HEK293T (cell line): Measurements from ENCODE around the gene RPS19BP1.

Experiments
- CTCF ChIA-PET: fragments of 350-600 bp; formaldehyde crosslinking; extraction: SDS; loops from one replicate; lab custom pipeline; 2021; ENCODE audit warnings: antibody characterized with exemption, inconsistent platforms; lab: Yijun Ruan, JAX
- POLR2A ChIA-PET: fragments of 350-600 bp; formaldehyde crosslinking; extraction: SDS; loops from one replicate; lab custom pipeline; 2020; ENCODE audit warnings: antibody characterized with exemption, inconsistent platforms; lab: Yijun Ruan, JAX
- DNase-seq: peaks from one replicate; pipeline ENCODE4 v3.0.0; 2012; ENCODE audit warnings: mixed read lengths; ENCODE audit errors: extremely low spot score
- ARNT ChIP-seq: fragments of 450-650 bp; IDR thresholded peaks from 2 replicates; pipeline ENCODE4 v1.6.1; 2017; ENCODE audit warnings: mild to moderate bottlenecking
- BHLHE40 ChIP-seq: fragments of 450-650 bp; IDR thresholded peaks from 2 replicates; pipeline ENCODE4 v1.6.1; 2016; ENCODE audit warnings: mild to moderate bottlenecking, moderate library complexity, borderline replicate concordance
- CTBP1 ChIP-seq: fragments of 450-650 bp; IDR thresholded peaks from 2 replicates; pipeline ENCODE4 v1.6.1; 2016; ENCODE audit warnings: borderline replicate concordance
- ELF4 ChIP-seq: fragments of 450-650 bp; IDR thresholded peaks from 2 replicates; pipeline ENCODE4 v1.6.1; 2017; ENCODE audit warnings: antibody characterized with exemption
- FOXA1 ChIP-seq: fragments of 450-650 bp; IDR thresholded peaks from 2 replicates; pipeline ENCODE4 v1.6.1; 2016; ENCODE audit warnings: mild to moderate bottlenecking
- FOXK2 ChIP-seq: fragments of 450-650 bp; IDR thresholded peaks from 2 replicates; pipeline ENCODE4 v1.6.1; 2016; ENCODE audit warnings: mild to moderate bottlenecking
- FOXM1 ChIP-seq: fragments of 450-650 bp; IDR thresholded peaks from 2 replicates; pipeline ENCODE4 v1.6.1; 2017; ENCODE audit warnings: mild to moderate bottlenecking, borderline replicate concordance
- HDGF ChIP-seq: fragments of 450-650 bp; IDR thresholded peaks from 2 replicates; pipeline ENCODE4 v1.6.1; 2017; ENCODE audit warnings: antibody characterized with exemption, borderline replicate concordance
- L3MBTL2 ChIP-seq: fragments of 450-650 bp; conservative IDR thresholded peaks from 2 replicates; pipeline ENCODE4 v1.6.1; 2016; ENCODE audit warnings: mild to moderate bottlenecking
- LEF1 ChIP-seq: fragments of 450-650 bp; IDR thresholded peaks from 2 replicates; pipeline ENCODE4 v1.6.1; 2017; ENCODE audit warnings: mild to moderate bottlenecking, borderline replicate concordance
- NFRKB ChIP-seq: fragments of 450-650 bp; IDR thresholded peaks from 2 replicates; pipeline ENCODE4 v1.6.1; 2016; ENCODE audit warnings: mild to moderate bottlenecking, moderate library complexity
- SP1 ChIP-seq: fragments of 450-650 bp; IDR thresholded peaks from 2 replicates; pipeline ENCODE4 v1.6.1; 2017
- SUZ12 ChIP-seq: fragments of 450-650 bp; IDR thresholded peaks from 2 replicates; pipeline ENCODE4 v1.6.1; 2016; ENCODE audit warnings: mild to moderate bottlenecking
- TARDBP ChIP-seq: fragments of 450-650 bp; IDR thresholded peaks from 2 replicates; pipeline ENCODE4 v1.6.1; 2016
- ZNF384 ChIP-seq: fragments of 450-650 bp; IDR thresholded peaks from 2 replicates; pipeline ENCODE4 v1.6.1; 2016
- TF ChIP-seq, protein P1 (sequence below): fragments of 450-650 bp; IDR thresholded peaks from 2 replicates; pipeline ENCODE4 v1.6.1; 2016

RPS19BP1 gene, protein sequence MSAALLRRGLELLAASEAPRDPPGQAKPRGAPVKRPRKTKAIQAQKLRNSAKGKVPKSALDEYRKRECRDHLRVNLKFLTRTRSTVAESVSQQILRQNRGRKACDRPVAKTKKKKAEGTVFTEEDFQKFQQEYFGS

DNA sequence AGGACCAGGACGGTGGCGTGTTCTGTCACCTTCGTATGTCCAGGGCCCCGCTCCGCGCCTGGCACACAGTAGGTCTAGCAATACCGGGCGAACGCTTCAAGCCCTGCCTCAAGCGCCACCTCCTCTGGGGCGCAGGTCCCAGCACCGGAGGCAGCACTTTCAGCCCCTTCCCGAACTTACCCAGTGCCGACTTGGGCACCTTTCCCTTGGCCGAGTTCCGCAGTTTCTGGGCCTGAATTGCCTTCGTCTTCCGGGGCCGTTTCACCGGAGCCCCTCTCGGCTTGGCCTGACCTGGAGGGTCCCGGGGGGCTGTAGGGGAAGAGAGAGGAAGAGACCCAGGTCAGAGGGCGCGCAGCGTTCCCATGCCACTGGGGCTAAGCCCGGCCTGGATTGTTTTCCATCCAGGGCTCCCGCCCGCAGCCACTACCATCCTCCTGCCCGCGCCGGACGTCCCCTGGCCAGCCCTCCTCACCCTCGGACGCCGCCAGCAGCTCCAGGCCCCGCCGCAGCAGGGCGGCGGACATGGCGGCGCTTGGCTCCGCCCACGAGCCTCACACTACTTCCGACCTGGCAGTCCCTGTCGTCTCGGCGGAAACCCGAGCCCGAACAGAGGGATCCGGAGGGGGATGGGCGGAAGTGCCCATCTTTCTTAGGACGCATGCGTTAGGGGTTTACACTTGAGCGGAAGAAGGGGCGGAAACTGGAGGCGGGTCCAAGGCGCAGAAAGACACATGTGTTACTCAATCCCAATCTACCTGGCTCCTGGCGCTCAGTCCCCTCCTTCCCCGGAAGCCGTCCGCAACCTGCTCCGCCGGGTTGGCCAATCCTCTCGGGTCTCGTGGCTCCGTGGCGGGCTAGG is at the start of gene RPS19BP1:
RPS19BP1 (minus strand) TSS at position 534 of the 859 bp plus-strand sequence; CDS start at position 524, 10 bp downstream.
- POLR2A ChIA-PET, result interaction anchor here (1.0 to 10.2 kb wide), 8 partner anchors 9 to 512 kb away, joined by 3 to 100 read pairs (median 6); partner anchors contain the start of genes ATF4, MIEF1, RPL3 and SYNGR1

DNA sequence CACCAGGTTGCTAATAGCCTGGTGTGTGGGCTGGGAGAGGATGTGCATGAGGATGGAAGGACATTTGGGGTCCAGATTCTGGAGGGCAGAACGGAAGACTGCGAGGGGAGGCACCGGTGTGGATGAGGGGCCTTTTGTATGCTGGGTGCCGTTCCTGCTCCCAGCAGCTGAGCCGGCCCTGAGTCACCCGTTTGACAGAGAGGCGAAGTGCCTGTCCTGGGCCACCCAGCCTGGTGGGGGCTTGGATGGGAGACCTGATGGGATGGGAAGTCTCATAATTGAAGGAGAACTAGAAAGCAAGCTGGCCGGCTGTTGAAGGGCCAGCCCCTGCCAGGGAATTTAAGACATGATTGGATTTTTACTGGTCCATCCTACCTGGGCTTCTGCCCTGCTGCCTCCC is 48.8 kb upstream of the RPS19BP1 start:
- DNase-seq, result no peak
- CTCF ChIA-PET, result no interaction called here
- no peak for TF ChIP-seq ARNT
- no peak for TF ChIP-seq BHLHE40
- no peak for TF ChIP-seq TARDBP
- no peak for TF ChIP-seq SP1
- TF ChIP-seq FOXM1, result no peak
- TF ChIP-seq FOXK2, result no peak
- TF ChIP-seq, protein P1, sequence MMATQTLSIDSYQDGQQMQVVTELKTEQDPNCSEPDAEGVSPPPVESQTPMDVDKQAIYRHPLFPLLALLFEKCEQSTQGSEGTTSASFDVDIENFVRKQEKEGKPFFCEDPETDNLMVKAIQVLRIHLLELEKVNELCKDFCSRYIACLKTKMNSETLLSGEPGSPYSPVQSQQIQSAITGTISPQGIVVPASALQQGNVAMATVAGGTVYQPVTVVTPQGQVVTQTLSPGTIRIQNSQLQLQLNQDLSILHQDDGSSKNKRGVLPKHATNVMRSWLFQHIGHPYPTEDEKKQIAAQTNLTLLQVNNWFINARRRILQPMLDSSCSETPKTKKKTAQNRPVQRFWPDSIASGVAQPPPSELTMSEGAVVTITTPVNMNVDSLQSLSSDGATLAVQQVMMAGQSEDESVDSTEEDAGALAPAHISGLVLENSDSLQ, result no peak
- TF ChIP-seq CTBP1, result no peak
- no peak for TF ChIP-seq ZNF384
- TF ChIP-seq FOXA1, result no peak
- TF ChIP-seq ELF4, result no peak
- no peak for TF ChIP-seq HDGF
- no peak for TF ChIP-seq NFRKB
- no peak for TF ChIP-seq L3MBTL2
- no peak for TF ChIP-seq SUZ12
- POLR2A ChIA-PET, result no interaction called here

More for the DNA sequence above, at the start of gene RPS19BP1:
- peak; percentile 96 for DNase-seq
- TF ChIP-seq ELF4, result peak; percentile 84
- no peak for TF ChIP-seq ARNT
- TF ChIP-seq FOXM1, result no peak
- TF ChIP-seq SP1, result no peak
- TF ChIP-seq, protein P1, result peak; percentile 99
- CTCF ChIA-PET, result no interaction called here

DNA sequence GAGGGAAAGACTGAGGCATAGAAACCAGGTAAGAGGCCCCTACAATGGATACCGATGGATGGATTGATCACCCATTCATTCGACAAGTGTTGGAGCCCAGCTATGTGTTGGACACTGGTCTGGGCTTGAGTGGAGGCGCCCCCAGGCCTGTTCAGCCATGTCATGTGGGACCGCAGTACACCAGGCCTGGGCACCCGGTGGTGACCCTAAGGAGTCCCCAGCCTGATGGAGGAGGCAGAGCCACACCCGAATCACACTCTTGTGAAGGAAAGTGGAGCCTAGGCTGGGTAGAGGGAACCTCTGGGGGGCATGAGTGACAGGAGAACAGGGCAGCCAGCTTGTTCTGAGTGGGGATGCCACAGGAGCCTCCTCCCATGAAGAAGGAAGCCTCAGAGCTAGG is 48.2 kb upstream of the RPS19BP1 start:
- no peak for DNase-seq
- TF ChIP-seq FOXK2, result no peak
- TF ChIP-seq, protein P1, result no peak
- TF ChIP-seq L3MBTL2, result no peak
- no peak for TF ChIP-seq LEF1
- no peak for TF ChIP-seq FOXM1
- TF ChIP-seq SP1, result no peak
- no peak for TF ChIP-seq TARDBP
- TF ChIP-seq BHLHE40, result no peak
- no peak for TF ChIP-seq ARNT
- no peak for TF ChIP-seq HDGF
- no peak for TF ChIP-seq NFRKB
- no peak for TF ChIP-seq SUZ12
- TF ChIP-seq CTBP1, result no peak
- CTCF ChIA-PET, result no interaction called here
- POLR2A ChIA-PET, result no interaction called here

DNA sequence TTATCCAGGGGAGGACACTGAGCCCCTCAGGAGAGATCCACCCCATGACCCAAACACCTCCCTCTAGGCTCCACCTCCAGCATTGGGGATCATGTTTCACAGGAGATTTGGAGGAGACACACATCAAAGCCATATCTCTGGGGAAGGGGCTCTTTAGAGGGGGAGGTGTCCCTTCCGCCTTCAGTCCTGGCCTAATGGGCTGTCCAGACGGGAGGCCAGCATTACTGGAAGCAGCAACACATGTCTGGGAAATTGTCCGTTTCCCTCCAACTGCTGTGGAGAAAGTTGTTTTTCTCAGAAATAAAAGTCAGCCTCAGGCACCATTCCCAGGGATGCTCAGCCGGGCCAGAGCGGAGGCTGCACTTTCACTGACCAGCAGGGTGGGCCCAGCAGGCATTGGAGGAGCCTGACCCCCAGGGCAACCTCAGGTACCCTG is 47.5 kb upstream of the RPS19BP1 start:
- ChIA-PET CTCF (no interaction called here), POLR2A (no interaction called here)
- no peak for DNase-seq
- TF ChIP-seq ARNT (no peak), BHLHE40 (no peak), ZNF384 (no peak), CTBP1 (no peak), FOXM1 (no peak), SP1 (no peak), L3MBTL2 (no peak), SUZ12 (no peak), LEF1 (no peak), NFRKB (no peak), FOXK2 (no peak), HDGF (no peak), FOXA1 (no peak), ELF4 (no peak), TARDBP (no peak)
- TF ChIP-seq, protein P1, result no peak

DNA sequence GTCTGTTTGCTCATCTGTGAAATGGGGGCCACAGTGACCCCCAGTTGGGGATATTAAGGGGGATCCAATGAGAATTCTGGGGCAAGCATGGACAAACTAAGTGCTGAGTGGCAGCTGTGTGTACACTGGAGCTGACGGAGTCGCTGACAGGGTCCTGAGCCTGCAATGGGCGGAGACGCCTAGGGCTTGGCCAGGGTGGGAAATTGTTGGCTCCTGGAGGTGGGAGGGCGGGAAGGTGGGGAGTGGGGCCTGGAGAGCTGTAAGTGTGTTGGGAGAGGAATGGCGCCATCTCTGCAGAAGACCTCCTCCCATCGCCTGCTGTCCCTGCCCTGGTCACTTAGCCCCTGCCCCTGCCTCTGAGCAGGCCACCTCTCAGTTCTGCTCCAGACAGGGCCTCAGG is 45.4 kb upstream of the RPS19BP1 start:
- ChIA-PET CTCF (no interaction called here), POLR2A (no interaction called here)
- TF ChIP-seq ARNT, result no peak
- TF ChIP-seq FOXM1, result no peak
- no peak for TF ChIP-seq ELF4
- TF ChIP-seq HDGF, result no peak
- DNase-seq, result no peak

DNA sequence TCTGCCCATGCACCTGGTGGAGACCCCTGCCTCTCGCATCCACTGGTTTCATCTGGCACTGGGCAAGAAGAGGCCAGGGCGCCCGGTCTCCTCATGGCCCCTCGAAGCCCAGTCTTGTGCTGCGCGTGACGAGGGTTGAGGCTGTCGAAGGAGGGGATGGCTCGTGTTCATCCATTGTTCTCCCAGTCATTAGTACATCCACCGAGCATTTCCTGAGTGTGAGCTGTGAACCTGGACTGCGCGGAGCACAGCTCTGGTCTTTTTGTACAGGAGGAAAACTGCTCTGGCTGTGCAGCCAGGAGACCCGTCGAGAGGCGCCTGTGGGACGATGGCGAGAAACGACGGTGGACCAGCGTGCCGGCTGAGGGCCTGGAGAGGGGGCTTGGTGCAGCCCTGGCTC is 44.8 kb upstream of the RPS19BP1 start:
- no peak for DNase-seq
- ChIA-PET CTCF (no interaction called here), POLR2A (no interaction called here)
- no peak for TF ChIP-seq ELF4
- TF ChIP-seq L3MBTL2, result no peak
- TF ChIP-seq FOXA1, result no peak
- no peak for TF ChIP-seq ZNF384
- TF ChIP-seq SUZ12, result no peak
- TF ChIP-seq CTBP1, result no peak
- TF ChIP-seq FOXK2, result no peak
- no peak for TF ChIP-seq FOXM1
- TF ChIP-seq LEF1, result no peak
- TF ChIP-seq NFRKB, result no peak
- TF ChIP-seq HDGF, result no peak
- TF ChIP-seq BHLHE40, result no peak
- TF ChIP-seq, protein P1, result no peak
